HG03175 (cell line): ENCODE data around the gene MPZ.
"Not testable (repeated sequence)": the region's sequence is repeated elsewhere in the genome, so short reads cannot be mapped to it uniquely, and the experiment has no call there.

Source experiments
- ATAC-seq: cut with Tn5 transposase; IDR thresholded peaks from one replicate; pipeline ENCODE4 v1.9.1; 2021; ENCODE audit warnings: mild to moderate bottlenecking, moderate library complexity; ENCODE audit not compliant: unreplicated experiment

MPZ gene

GRCh38 chr1:161309868-161310267, at the start of gene MPZ:
MPZ (minus strand) TSS chr1:161309968; CDS start chr1:161309905, 63 bp downstream.
- no peak for ATAC-seq

GRCh38 chr1:161359291-161359690, 49.5 kb upstream of the MPZ start:
- no peak for ATAC-seq

DNA sequence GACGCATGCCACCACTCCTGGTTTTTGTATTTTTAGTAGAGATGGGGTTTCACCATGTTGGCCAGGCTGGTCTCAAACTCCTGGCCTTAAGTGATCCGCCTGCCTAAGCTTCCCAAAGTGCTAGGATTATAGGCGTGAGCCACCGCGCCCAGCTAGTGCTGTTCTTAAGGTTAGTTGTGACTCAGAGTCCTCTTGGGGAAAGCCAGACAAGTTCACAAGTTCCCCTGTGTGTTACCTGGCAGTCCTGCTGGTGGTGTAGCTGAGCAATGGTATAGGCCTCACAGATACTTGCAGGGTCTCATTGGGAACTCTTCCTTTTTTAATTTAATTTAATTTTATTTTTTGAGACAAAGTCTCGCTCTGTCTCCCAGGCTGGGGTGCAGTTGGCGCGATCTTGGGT, 47.3 kb upstream of the MPZ start:
- no peak for ATAC-seq

DNA sequence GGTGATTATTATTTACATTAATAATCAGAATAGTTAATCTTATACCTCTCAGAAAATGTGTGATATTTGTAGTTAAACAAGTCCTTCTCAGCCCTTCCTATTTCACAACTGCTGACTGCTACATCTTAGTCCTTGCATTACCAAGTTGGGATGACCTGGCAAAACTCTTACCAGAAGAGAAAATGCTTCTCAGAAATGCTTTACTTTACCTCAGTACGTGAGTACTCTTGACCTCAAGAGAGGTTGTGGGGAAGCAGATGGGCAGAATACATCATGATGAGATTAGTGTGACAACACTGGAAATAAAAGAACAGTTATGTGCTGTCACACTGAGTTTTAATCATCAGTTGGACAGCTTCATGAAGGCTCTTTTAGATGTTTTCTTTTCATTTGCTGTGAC, 41.7 kb upstream of the MPZ start:
- ATAC-seq: no peak

- no peak for ATAC-seq
These were observed 40.9 kb upstream of the MPZ start for GRCh38 chr1:161350671-161351070.

GRCh38 chr1:161342821-161343220, 33.1 kb upstream of the MPZ start:
- ATAC-seq: no peak

GRCh38 chr1:161342177-161342576, 32.4 kb upstream of the MPZ start:
- ATAC-seq: no peak

GRCh38 chr1:161335796-161336195, 26.0 kb upstream of the MPZ start:
- no peak for ATAC-seq

DNA sequence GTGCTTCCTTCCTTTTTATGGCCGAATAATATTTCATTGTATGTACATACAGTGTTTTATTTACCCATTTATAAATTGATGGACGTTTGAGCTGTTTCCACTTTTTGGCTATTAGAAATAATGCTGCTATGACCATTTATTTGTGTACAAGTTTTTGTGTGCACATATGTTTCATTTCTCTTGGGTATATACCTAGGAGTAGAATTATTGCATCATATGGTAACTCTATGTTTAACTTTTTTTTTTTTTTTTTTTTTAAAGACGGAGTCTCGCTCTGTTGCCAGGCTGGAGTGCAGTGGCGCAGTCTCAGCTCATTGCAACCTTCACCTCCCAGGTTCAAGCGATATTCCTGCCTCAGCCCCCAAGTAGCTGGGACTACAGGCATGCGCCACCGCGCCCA, 23.4 kb upstream of the MPZ start:
- no peak for ATAC-seq

GRCh38 chr1:161330346-161330745, 20.6 kb upstream of the MPZ start:
- ATAC-seq: no peak

DNA sequence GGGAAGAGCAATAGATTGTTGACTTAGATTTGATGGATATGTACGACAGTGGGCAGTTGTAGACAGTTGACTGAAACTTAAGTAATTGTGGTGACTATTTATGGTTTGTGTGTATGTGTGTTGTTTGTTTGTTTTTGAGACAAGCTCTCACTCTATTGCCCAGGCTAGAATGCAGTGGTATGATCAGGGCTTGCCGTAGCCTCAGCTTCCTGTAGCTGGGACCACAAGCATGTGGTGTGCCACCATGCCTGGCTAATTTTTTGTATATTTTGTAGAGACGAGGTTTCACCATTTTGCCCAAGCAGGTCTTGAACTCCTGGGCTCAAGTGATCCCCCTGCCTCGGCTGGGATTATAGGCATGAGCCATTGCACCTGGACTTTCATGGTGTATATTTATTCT, 14.3 kb upstream of the MPZ start:
- ATAC-seq: no peak

GRCh38 chr1:161315841-161316674, 6.3 kb upstream of the MPZ start:
- not testable (repeated sequence) for ATAC-seq

DNA sequence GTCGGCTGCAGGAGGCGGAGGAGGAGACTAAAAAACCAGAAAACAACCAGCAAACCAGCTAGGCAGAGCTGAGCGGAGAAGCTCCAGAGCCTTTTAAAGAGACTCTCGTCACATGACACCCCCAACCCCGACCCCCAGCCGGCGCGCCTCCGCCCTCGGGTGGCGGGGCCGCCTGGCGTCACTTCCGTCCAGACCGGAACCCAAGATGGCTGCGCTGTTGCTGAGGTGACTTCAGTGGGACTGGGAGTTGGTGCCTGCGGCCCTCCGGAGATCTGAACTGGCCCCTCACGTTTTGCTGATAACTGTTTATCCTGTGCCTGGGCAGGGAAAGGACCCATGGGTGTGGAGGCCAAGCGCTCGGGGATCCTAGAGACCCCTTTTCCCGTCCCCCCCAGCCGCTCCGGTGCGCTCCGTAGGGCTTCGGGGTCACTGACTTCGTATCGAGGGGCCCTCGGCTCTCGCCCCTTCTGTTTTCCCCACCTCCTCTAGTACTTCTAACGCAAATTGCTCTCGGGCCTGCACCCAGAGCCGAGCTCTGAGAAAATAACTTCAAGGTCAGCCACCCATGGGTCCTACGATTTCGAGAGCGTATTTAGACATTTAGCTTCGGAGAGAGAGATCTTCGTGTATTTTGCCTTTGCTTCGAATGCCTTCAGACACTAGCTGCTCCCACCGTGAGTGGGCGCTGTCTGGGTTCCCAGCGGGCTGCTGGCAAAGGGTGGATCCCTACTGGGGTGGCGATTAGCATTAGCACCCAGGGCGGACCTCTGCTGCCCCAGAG, 4.6 kb upstream of the MPZ start, which contains the start of gene SDHC:
Gene SDHC (plus strand): TSS at position 181 of the 781 bp plus-strand sequence. CDS start 25 bp downstream, at position 206.
- peak; percentile 98 for ATAC-seq

DNA sequence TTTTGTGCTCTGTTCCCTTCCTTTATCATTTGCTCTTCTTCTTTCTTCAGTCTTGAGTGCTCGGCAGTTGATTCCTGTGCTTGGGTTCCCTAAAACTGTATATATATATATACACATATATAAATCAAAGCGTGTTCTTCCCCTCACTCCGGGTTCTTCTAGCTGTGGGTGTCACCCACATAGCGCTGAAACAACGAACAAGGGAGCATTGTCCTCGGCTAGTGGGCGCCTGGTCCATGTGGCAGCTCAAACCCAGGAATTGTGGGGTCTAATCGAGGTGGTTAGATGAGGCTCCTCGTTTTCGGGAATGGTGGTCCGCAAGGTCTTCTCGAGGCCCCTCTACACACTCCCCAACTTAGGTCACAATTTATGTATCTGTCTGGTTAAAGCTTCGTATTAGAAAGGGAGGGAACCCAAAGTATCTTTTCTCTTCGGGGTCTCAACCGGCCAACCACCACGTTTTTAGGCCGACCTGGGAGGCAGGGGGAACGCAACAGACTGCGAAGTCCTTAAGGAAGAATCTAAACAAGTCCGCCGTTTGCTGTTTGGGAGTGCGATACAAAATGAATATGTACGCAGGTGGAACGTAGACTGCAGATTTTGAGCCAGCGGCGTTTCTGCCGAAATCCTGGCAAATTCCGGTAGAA, 3.9 kb upstream of the MPZ start:
- ATAC-seq: no peak

GRCh38 chr1:161311595-161312181, 1.9 kb upstream of the MPZ start:
- no peak for ATAC-seq

GRCh38 chr1:161307892-161308638, 1.7 kb downstream of the MPZ start:
- no peak for ATAC-seq

GRCh38 chr1:161307230-161307768, 2.5 kb downstream of the MPZ start:
- ATAC-seq: no peak

- ATAC-seq: peak; percentile 75
These were observed 3.8 kb downstream of the MPZ start for GRCh38 chr1:161305867-161306519.
